Myocyte (in vitro differentiated cells): Measurements from ENCODE around the gene COX19. TPM values are rescaled to one million over a fixed set of nuclear protein-coding genes. Genes with fewer than 3 reads are reported as not detected.

Source experiments
- DNase-seq: peaks from one replicate; pipeline ENCODE4 v3.0.0-alpha.2; 2012; ENCODE audit warnings: low read depth
- microRNA counts: library from miRNA; unstranded; fragments of <30 nt; microRNA quantifications from one replicate; lab custom pipeline; 2016
- microRNA-seq: library from miRNA; unstranded; fragments of <30 nt; microRNA quantifications from one replicate; pipeline ENCODE4, GENCODE V29; 2016
- total RNA-seq: library from RNA; depleted of rRNA; stranded (reverse); fragments of >200 nt; gene quantifications from 2 replicates; pipeline ENCODE4 v1.2.3, GENCODE V29; 2014

COX19 gene
- total RNA-seq, 1 donor from 2014 or later = 11.5 TPM

DNA sequence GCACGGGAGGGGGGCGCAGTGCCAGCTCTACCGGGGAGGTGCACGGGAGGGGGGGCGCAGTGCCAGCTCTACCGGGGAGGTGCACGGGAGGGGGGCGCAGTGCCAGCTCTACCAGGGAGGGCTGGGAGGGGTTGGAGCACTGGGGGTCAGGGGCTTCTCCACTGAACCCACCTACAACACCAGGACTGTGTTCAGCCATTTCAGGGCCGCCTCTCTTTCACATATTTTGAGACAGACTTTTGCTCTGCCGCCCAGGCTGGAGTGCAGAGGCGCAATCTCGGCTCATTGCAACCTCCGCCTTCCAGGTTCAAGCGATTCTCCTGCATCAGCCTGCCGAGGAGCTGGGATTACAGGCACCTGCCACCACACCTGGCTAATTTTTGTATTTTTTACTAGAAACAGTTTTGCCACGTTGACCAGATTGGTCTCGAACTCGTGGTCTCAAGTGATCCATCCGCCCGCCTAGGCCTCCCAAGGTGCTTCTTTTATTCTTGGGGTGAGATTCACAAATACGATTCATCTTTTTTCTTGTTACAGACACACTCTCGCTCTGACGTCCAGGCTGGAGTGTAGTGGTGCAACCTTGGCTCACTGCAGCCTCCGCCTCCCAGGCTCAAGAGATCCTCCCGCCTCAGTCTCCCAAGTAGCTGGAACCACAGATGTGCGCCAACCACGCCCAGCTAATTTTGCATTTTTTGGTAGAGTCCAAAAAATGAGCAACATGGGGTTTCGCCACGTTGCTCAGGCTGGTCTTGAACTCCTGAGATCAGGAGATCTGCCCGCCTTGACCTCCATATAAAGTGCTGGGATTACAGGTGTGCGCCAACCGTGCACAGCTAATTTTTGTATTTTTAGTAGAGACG, 57.9 kb downstream of the COX19 start:
- no peak for DNase-seq

DNA sequence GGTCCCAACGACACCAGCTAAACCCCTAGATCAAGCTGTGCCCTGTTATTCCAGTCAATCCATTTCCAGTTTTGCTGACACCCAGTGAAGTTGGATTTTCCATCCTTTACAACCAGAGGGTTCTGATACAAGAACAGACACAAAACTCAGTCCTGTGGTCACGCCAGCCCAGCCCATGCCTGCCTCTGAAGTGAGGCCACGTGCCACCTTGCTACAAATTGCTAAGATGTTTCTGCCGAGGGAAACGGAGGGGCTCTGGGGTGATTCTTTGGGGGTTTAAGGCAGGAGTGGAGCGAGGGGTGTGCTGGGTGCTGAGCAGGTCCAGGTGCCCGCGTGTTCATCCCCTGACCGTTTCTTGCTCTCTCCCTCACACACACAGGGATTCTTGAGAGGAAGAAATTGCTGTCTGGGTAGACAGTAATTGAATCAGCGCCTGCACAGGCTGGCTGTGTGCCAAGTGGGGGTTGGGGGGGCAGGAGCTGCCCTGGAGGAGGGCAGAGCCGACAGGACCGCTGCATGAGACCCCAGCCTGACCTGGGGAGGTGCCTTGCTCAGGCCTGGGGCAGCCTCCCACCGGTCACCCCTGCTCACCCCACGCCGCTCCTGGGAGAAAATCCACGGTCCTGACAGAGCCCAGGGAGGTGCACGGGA, 58.9 kb downstream of the COX19 start:
- no peak for DNase-seq

MicroRNA genes within 50 kb of the gene (microRNA counts, 767-probe panel; counts per million panel counts)
- microRNA hsa-miR-339-3p (lab: Ali Mortazavi, UCI) (not detected), microRNA hsa-miR-339-5p (lab: Ali Mortazavi, UCI) (not detected)

Small RNA genes lying within 50 kb of the gene (microRNA-seq; reads per million reads assigned to microRNA genes)
- 672 reads per million, percentile 75 among the genes with 10 or more reads in this experiment for gene MIR339

Other genes with a start within 250 kb of the COX19 start
- 38.2 and 40.9 TPM in 2 replicates for gene DNAAF5, start 248.8 kb downstream of the COX19 start, total RNA-seq
- gene PRKAR1B, start 248.3 kb downstream of the COX19 start, total RNA-seq = 12.3 and 16.4 TPM in 2 replicates
- 205 and 236 TPM in 2 replicates for gene SUN1, start 143.1 kb downstream of the COX19 start, total RNA-seq
- gene GET4, start 99.0 kb downstream of the COX19 start, total RNA-seq = 47.6 and 57.2 TPM in 2 replicates
- gene ADAP1, start 20.9 kb downstream of the COX19 start, total RNA-seq = 0.56 and 1.6 TPM in 2 replicates
- not detected in 2 replicates for gene CYP2W1, start 7.6 kb upstream of the COX19 start, total RNA-seq
- gene GPR146, start 69.0 kb upstream of the COX19 start, total RNA-seq = 2.2 and 3.2 TPM in 2 replicates
- gene GPER1, start 112.6 kb upstream of the COX19 start, total RNA-seq = 1.1 and 1.6 TPM in 2 replicates
- gene ZFAND2A, start 184.6 kb upstream of the COX19 start, total RNA-seq = 11.7 and 16.7 TPM in 2 replicates